Endothelial cell of umbilical vein (primary cell): ENCODE data around the gene TSC22D3. TPM values are rescaled to one million over a fixed set of nuclear protein-coding genes. Genes with fewer than 3 reads are reported as not detected.

Source experiments
- BruUV-seq: library from RNA; stranded (reverse); fragments of 400-500 nt; replicated peaks from 2 replicates; lab custom pipeline; 2021; lab: Mats Ljungman, UMichigan
- CTCF ChIA-PET: fragments of 300-600, 350-600 bp; sonication (Branson Sonifier 250); formaldehyde crosslinking; loops from one replicate; lab custom pipeline; 2021; ENCODE audit warnings: antibody characterized with exemption, inconsistent platforms; lab: Charles Lee
- POLR2A ChIA-PET: fragments of 300-600, 350-600 bp; sonication (Branson Sonifier 250); formaldehyde crosslinking; loops from one replicate; lab custom pipeline; 2021; ENCODE audit warnings: antibody characterized with exemption, inconsistent platforms; lab: Charles Lee
- DNase-seq: peaks from one replicate; pipeline ENCODE4 v3.0.0-alpha.2; 2011; ENCODE audit warnings: low read depth, low spot score
- FAIRE-seq: peaks from 2 replicates; lab custom pipeline; 2011; peaks lifted over from hg19 to GRCh38; lab: Jason Lieb, UNC
- H2AFZ ChIP-seq: 2 replicates; pipeline ENCODE4 v1.6.0; 2012; ENCODE audit warnings: low read depth, low read length, control low read depth, inconsistent platforms
- H3K27ac ChIP-seq: 2 replicates; pipeline ENCODE4 v1.5.1; 2011; ENCODE audit warnings: low read depth, mild to moderate bottlenecking, control low read depth, low read length, moderate library complexity; ENCODE audit not compliant: insufficient read depth
- H3K27me3 ChIP-seq, 2 experiments: 2 replicates each; pipeline versions ENCODE4 v1.6.0 to v1.6.1; 2011; ENCODE audit warnings: low read length in 2 of 2, mixed read lengths in 1 of 2; ENCODE audit not compliant: control insufficient read depth in 2 of 2, insufficient read depth in 2 of 2
- H3K36me3 ChIP-seq, 2 experiments: 2 replicates in 1 of 2; 3 replicates in 1 of 2; pipeline ENCODE4 v1.5.1; 2011; ENCODE audit warnings: low read length in 2 of 2, mild to moderate bottlenecking in 1 of 2, moderate library complexity in 1 of 2; ENCODE audit not compliant: control insufficient read depth in 2 of 2, insufficient read depth in 2 of 2; ENCODE audit errors: extremely low read depth in 1 of 2
- H3K4me1 ChIP-seq: 3 replicates; pipeline ENCODE4 v1.5.1; 2011; ENCODE audit warnings: mild to moderate bottlenecking, low read length; ENCODE audit not compliant: control insufficient read depth, insufficient read depth; ENCODE audit errors: extremely low read depth
- H3K4me2 ChIP-seq: 2 replicates; pipeline ENCODE4 v1.6.1; 2011; ENCODE audit warnings: low read length, control low read depth, mixed read lengths; ENCODE audit not compliant: insufficient read depth
- H3K4me3 ChIP-seq, 3 experiments: fragments of 200-600 bp in 1 of 3; sonication (generic), shearing (Covaris generic) in 1 of 3; replicated peaks in 1 of 3; 2 replicates each; pipeline ENCODE4 v1.5.1; 2011 to 2016; ENCODE audit warnings: control low read depth in 3 of 3, low read length in 3 of 3, mild to moderate bottlenecking in 2 of 3, inconsistent platforms in 1 of 3, low read depth in 1 of 3, moderate library complexity in 1 of 3; ENCODE audit not compliant: insufficient read depth in 1 of 3
- H3K79me2 ChIP-seq: 2 replicates; pipeline ENCODE4 v1.6.0; 2012; ENCODE audit warnings: low read length, inconsistent platforms; ENCODE audit not compliant: control insufficient read depth, insufficient read depth
- H3K9ac ChIP-seq: replicated peaks from 2 replicates; pipeline ENCODE3; 2011; ENCODE audit warnings: low read length, control low read depth; ENCODE audit not compliant: insufficient read depth; ENCODE audit errors: extremely low read depth
- H3K9me1 ChIP-seq: replicated peaks from 3 replicates; pipeline ENCODE4 v1.6.0; 2011; ENCODE audit warnings: mild to moderate bottlenecking, low read length; ENCODE audit not compliant: control insufficient read depth, insufficient read depth; ENCODE audit errors: extremely low read depth
- H3K9me3 ChIP-seq: replicated peaks from 2 replicates; pipeline ENCODE4 v1.5.1; 2012; ENCODE audit warnings: low read length, inconsistent platforms; ENCODE audit not compliant: control insufficient read depth, insufficient read depth
- H4K20me1 ChIP-seq: replicated peaks from 2 replicates; pipeline ENCODE3; 2011; ENCODE audit warnings: mild to moderate bottlenecking, low read length; ENCODE audit not compliant: control insufficient read depth, insufficient read depth; ENCODE audit errors: extremely low read depth
- CTCF ChIP-seq, 2 donors: IDR thresholded peaks; 1 replicate in 1 of 2; 2 replicates in 1 of 2; pipeline ENCODE4 v1.5.1; 2011; ENCODE audit warnings: low read length in 2 of 2, mild to moderate bottlenecking in 2 of 2, moderate library complexity in 2 of 2, control low read depth in 1 of 2, inconsistent platforms in 1 of 2, low read depth in 1 of 2; ENCODE audit not compliant: insufficient read depth in 1 of 2; ENCODE audit errors: extremely low read depth in 1 of 2
- EZH2 ChIP-seq: IDR thresholded peaks from 2 replicates; pipeline ENCODE4 v1.6.1; 2012; ENCODE audit warnings: borderline replicate concordance, low read depth, mild to moderate bottlenecking, moderate library complexity, low read length, inconsistent platforms; ENCODE audit not compliant: severe bottlenecking
- FOS ChIP-seq: IDR thresholded peaks from 2 replicates; pipeline ENCODE4 v1.6.1; 2011; ENCODE audit warnings: mild to moderate bottlenecking, low read length, moderate library complexity, borderline replicate concordance; ENCODE audit not compliant: insufficient read depth
- GATA2 ChIP-seq: IDR thresholded peaks from 2 replicates; pipeline ENCODE4 v1.7.0; 2011; ENCODE audit warnings: low read depth, mild to moderate bottlenecking, moderate library complexity, mixed read lengths, low read length; ENCODE audit not compliant: insufficient read length, insufficient read depth
- JUN ChIP-seq: IDR thresholded peaks from 2 replicates; pipeline ENCODE4 v1.6.1; 2011; ENCODE audit warnings: borderline replicate concordance, low read depth; ENCODE audit not compliant: insufficient read length, insufficient read depth
- MAX ChIP-seq: IDR thresholded peaks from 2 replicates; pipeline ENCODE4 v1.6.1; 2011; ENCODE audit not compliant: insufficient read depth, insufficient read length
- MYC ChIP-seq: IDR thresholded peaks from one replicate; pipeline ENCODE4 v1.6.1; 2011; ENCODE audit warnings: mild to moderate bottlenecking, low read depth, low read length
- POLR2A ChIP-seq: IDR thresholded peaks from 2 replicates; pipeline ENCODE4 v1.6.1; 2012; ENCODE audit warnings: low read depth, mild to moderate bottlenecking, control low read depth, low read length
- POLR2AphosphoS5 ChIP-seq: IDR thresholded peaks from 2 replicates; pipeline ENCODE4 v1.6.1; 2012; ENCODE audit warnings: low read depth, mild to moderate bottlenecking, control low read depth, low read length, moderate library complexity; ENCODE audit not compliant: insufficient read depth
- dilution Hi-C: fragments of 300-500 bp; cut with MboI; formaldehyde crosslinking; loops from one replicate; pipeline ENCODE4 v1.15.0; 2019; ENCODE audit warnings: low sequenced_read_pairs; ENCODE audit not compliant: extremely low pct_ligation_motif_present
- intact Hi-C: fragments of 100-400 bp; cut with micrococcal nuclease; formaldehyde crosslinking; loops from one replicate; pipeline ENCODE4 v1.10.0; 2022
- polyA plus RNA-seq, 4 experiments: library from polyadenylated mRNA; depleted of rRNA in 3 of 4; stranded (reverse) in 3 of 4; unstranded in 1 of 4; fragments of >200 nt; gene quantifications; 2 replicates each; pipeline versions ENCODE4 v1.2.1 to v1.2.3, GENCODE V29; 2011 to 2012; ENCODE audit warnings: missing spikeins in 1 of 4
- total RNA-seq: library from RNA; stranded (reverse); gene quantifications from 2 replicates; pipeline ENCODE4 v1.2.3, GENCODE V29; 2021

TSC22D3 gene
- total and polyA plus RNA-seq, 2 donors (not counting 3 experiments of a cell fraction or from before 2014, with no cell fraction given), result 21.1 to 37.4 TPM

- ChIA-PET CTCF (interaction anchor here (1.2 kb wide), 1 partner anchor 39 kb away, joined by 3 read pairs; the partner anchor contains the start of gene NCBP2L), POLR2A (no interaction called here)
- H3K4me1 ChIP-seq, result peaks cover 14% of the 10 kb centered on the region
- TF ChIP-seq POLR2AphosphoS5, result no peak
- no peak for TF ChIP-seq EZH2
- TF ChIP-seq CTCF (IDR thresholded peaks at IDR 0.05; ENCODE audit: extremely low read depth in 1 of 2, insufficient read depth in 1 of 2, low read depth in 1 of 2, low read length in 2 of 2), result no peak
- no peak for TF ChIP-seq JUN
- no peak overlapping the region for H2AFZ ChIP-seq
- no peaks in the 10 kb centered on the region for H4K20me1 ChIP-seq
- intact Hi-C loops, result no loop called here
- H3K79me2 ChIP-seq, result no peaks in the 10 kb centered on the region
- no peaks in the 10 kb centered on the region for H3K9me1 ChIP-seq
- DNase-seq (no peak), FAIRE-seq (no peak)
- no peak overlapping the region for H3K9ac ChIP-seq
- BruUV-seq, result no TSS peak
- dilution Hi-C loops, result no loop called here
- H3K4me3 ChIP-seq, result no peak overlapping the region
- no peak overlapping the region for H3K4me2 ChIP-seq
- H3K27ac ChIP-seq, result no peak overlapping the region
- H3K36me3 ChIP-seq, result no peaks in the 10 kb centered on the region
- no peaks in the 10 kb centered on the region for H3K27me3 ChIP-seq
- H3K9me3 ChIP-seq, result no peaks in the 10 kb centered on the region
Measured at GRCh38 chrX:107738768-107739167, 36.8 kb downstream of the TSC22D3 start.

- no peak overlapping the region for H3K9ac ChIP-seq
- H3K4me2 ChIP-seq, result no peak overlapping the region
- ChIA-PET POLR2A (no interaction called here), CTCF (interaction anchor here (1.2 kb wide), 1 partner anchor 39 kb away, joined by 3 read pairs; the partner anchor contains the start of gene NCBP2L)
- no peaks in the 10 kb centered on the region for H3K27me3 ChIP-seq
- H3K79me2 ChIP-seq, result no peaks in the 10 kb centered on the region
- no peak overlapping the region for H2AFZ ChIP-seq
- H3K36me3 ChIP-seq, result no peaks in the 10 kb centered on the region
- H3K27ac ChIP-seq, result no peak overlapping the region
- no peaks in the 10 kb centered on the region for H4K20me1 ChIP-seq
- TF ChIP-seq MAX (no peak), CTCF (IDR thresholded peaks at IDR 0.05; ENCODE audit: extremely low read depth in 1 of 2, insufficient read depth in 1 of 2, low read depth in 1 of 2, low read length in 2 of 2) (no peak), JUN (no peak), FOS (no peak), EZH2 (no peak), POLR2AphosphoS5 (no peak), MYC (no peak), GATA2 (no peak), POLR2A (no peak)
- FAIRE-seq (no peak), DNase-seq (no peak)
- H3K4me1 ChIP-seq, result peaks cover 14% of the 10 kb centered on the region
- intact Hi-C loops (no loop called here), dilution Hi-C loops (no loop called here)
- no TSS peak for BruUV-seq
- H3K9me3 ChIP-seq, result no peaks in the 10 kb centered on the region
- no peaks in the 10 kb centered on the region for H3K9me1 ChIP-seq
- no peak overlapping the region for H3K4me3 ChIP-seq
Measured at GRCh38 chrX:107738272-107738671, 37.3 kb downstream of the TSC22D3 start.
